Measurements from ENCODE around the gene DIPK1B. TPM values are rescaled to one million over a fixed set of nuclear protein-coding genes. Genes with fewer than 3 reads are reported as not detected.

Gene DIPK1B
- total RNA-seq, 1 experiment from 2014 or later: 40.4 TPM

- POLR2A ChIA-PET: no interaction called here
- no peak overlapping the region for H3K4me3 Mint-ChIP-seq (ENCODE audit: unreplicated experiment)
- BruUV-seq (replicated peaks): no TSS peak
- no peak overlapping the region for H3K27ac Mint-ChIP-seq (ENCODE audit: unreplicated experiment)
- H3K9me3 ChIP-seq: no peaks in the 10 kb centered on the region
- peaks cover 31% of the 10 kb centered on the region for H3K4me1 Mint-ChIP-seq (ENCODE audit: low read depth, unreplicated experiment)
- H3K36me3 ChIP-seq (ENCODE audit: control insufficient read depth, insufficient read depth, low read length): no peaks in the 10 kb centered on the region
- CTCF ChIA-PET: no interaction called here
- no peak for DNase-seq
- intact Hi-C loops (cut with micrococcal nuclease; ENCODE audit: unreplicated experiment): no loop called here
- H3K36me3 Mint-ChIP-seq (ENCODE audit: insufficient read depth, unreplicated experiment): peaks cover 8% of the 10 kb centered on the region
- no peaks in the 10 kb centered on the region for H3K27me3 ChIP-seq (replicated peaks; ENCODE audit: control insufficient read depth, insufficient read depth, low read length)
- H3K4me3 ChIP-seq (ENCODE audit: low read depth, low read length): no peak overlapping the region
- TF ChIP-seq CTCF (IDR thresholded peaks at IDR 0.05; ENCODE audit: insufficient read depth in 1 of 2, low read depth in 1 of 2, low read length in 1 of 2, severe bottlenecking in 1 of 2, unreplicated experiment in 1 of 2): no peak
- no peaks in the 10 kb centered on the region for H3K9me3 Mint-ChIP-seq (ENCODE audit: unreplicated experiment)
- peaks cover 72% of the 10 kb centered on the region for H3K4me1 ChIP-seq
- H3K27me3 Mint-ChIP-seq (ENCODE audit: insufficient read depth, unreplicated experiment): no peaks in the 10 kb centered on the region
Observed at GRCh38 chr9:136696502-136696901, 15.9 kb upstream of the DIPK1B start.

- Mint-ChIP-seq H3K9me3 (ENCODE audit: unreplicated experiment) (no peaks in the 10 kb centered on the region), H3K36me3 (ENCODE audit: insufficient read depth, unreplicated experiment) (peaks cover 8% of the 10 kb centered on the region), H3K27ac (ENCODE audit: unreplicated experiment) (peak overlapping the region; percentile 82), H3K4me3 (ENCODE audit: unreplicated experiment) (peak overlapping the region; percentile 63), H3K27me3 (ENCODE audit: insufficient read depth, unreplicated experiment) (no peaks in the 10 kb centered on the region), H3K4me1 (ENCODE audit: low read depth, unreplicated experiment) (peaks cover 31% of the 10 kb centered on the region)
- peak in 1 of 2 experiments; percentile 68 for DNase-seq
- TF ChIP-seq CTCF (IDR thresholded peaks at IDR 0.05; ENCODE audit: insufficient read depth in 1 of 2, low read depth in 1 of 2, low read length in 1 of 2, severe bottlenecking in 1 of 2, unreplicated experiment in 1 of 2): no peak
- H3K4me3 ChIP-seq (ENCODE audit: low read depth, low read length): no peak overlapping the region
- intact Hi-C loops (cut with micrococcal nuclease; ENCODE audit: unreplicated experiment): no loop called here
- CTCF ChIA-PET: no interaction called here
- H3K4me1 ChIP-seq: peaks cover 65% of the 10 kb centered on the region
- BruUV-seq (replicated peaks): no TSS peak
- no peaks in the 10 kb centered on the region for H3K9me3 ChIP-seq
- POLR2A ChIA-PET: interaction anchor here (0.5 to 1.1 kb wide), 4 partner anchors 10 to 31 kb away, joined by 3 to 4 read pairs (median 4); no protein-coding TSS in a partner anchor
- H3K36me3 ChIP-seq (ENCODE audit: control insufficient read depth, insufficient read depth, low read length): no peaks in the 10 kb centered on the region
- H3K27me3 ChIP-seq (replicated peaks; ENCODE audit: control insufficient read depth, insufficient read depth, low read length): no peaks in the 10 kb centered on the region
Observed at GRCh38 chr9:136697146-136697820, 15.1 kb upstream of the DIPK1B start.

GRCh38 chr9:136697821-136698526 lies 14.4 kb upstream of the DIPK1B start:
- ChIA-PET CTCF (interaction anchor here (0.6 to 1.5 kb wide), 4 partner anchors 11 to 213 kb away, joined by 3 to 7 read pairs (median 6); no protein-coding TSS in a partner anchor), POLR2A (interaction anchor here (0.5 to 1.1 kb wide), 4 partner anchors 11 to 56 kb away, joined by 3 to 5 read pairs (median 4); no protein-coding TSS in a partner anchor)
- Mint-ChIP-seq H3K27me3 (ENCODE audit: insufficient read depth, unreplicated experiment) (no peaks in the 10 kb centered on the region), H3K9me3 (ENCODE audit: unreplicated experiment) (no peaks in the 10 kb centered on the region), H3K27ac (ENCODE audit: unreplicated experiment) (peak overlapping the region; percentile 82), H3K36me3 (ENCODE audit: insufficient read depth, unreplicated experiment) (peaks cover 8% of the 10 kb centered on the region), H3K4me3 (ENCODE audit: unreplicated experiment) (peak overlapping the region; percentile 63), H3K4me1 (ENCODE audit: low read depth, unreplicated experiment) (peaks cover 27% of the 10 kb centered on the region)
- intact Hi-C loops (cut with micrococcal nuclease; ENCODE audit: unreplicated experiment): loop anchor here (1.0 kb wide), 2 partner anchors 11 to 28 kb away; partner anchors contain the start of gene AGPAT2
- Histone ChIP-seq H3K36me3 (ENCODE audit: control insufficient read depth, insufficient read depth, low read length) (no peaks in the 10 kb centered on the region), H3K4me3 (ENCODE audit: low read depth, low read length) (no peak overlapping the region), H3K9me3 (no peaks in the 10 kb centered on the region), H3K4me1 (peaks cover 58% of the 10 kb centered on the region), H3K27me3 (replicated peaks; ENCODE audit: control insufficient read depth, insufficient read depth, low read length) (no peaks in the 10 kb centered on the region)
- no peak for TF ChIP-seq CTCF (IDR thresholded peaks at IDR 0.05; ENCODE audit: insufficient read depth in 1 of 2, low read depth in 1 of 2, low read length in 1 of 2, severe bottlenecking in 1 of 2, unreplicated experiment in 1 of 2)
- peak; percentile 78 for DNase-seq
- no TSS peak for BruUV-seq (replicated peaks)
